ENCODE results near the gene RPS27L.
"Not testable (repeated sequence)": the region's sequence is repeated elsewhere in the genome, so short reads cannot be mapped to it uniquely, and the experiment has no call there.

RPS27L gene

GRCh38 chr15:63145426-63145825 lies 11.9 kb downstream of the RPS27L start:
- FAIRE-seq = no peak
- no peak for DNase-seq (ENCODE audit: insufficient read length, low spot score)

- no peak for DNase-seq (ENCODE audit: insufficient read length, low spot score)
- no peak for FAIRE-seq
Observed at GRCh38 chr15:63140936-63141335, 16.3 kb downstream of the RPS27L start.

GRCh38 chr15:63136742-63137141 lies 20.5 kb downstream of the RPS27L start:
- FAIRE-seq (no peak), DNase-seq (ENCODE audit: insufficient read length, low spot score) (no peak)

- DNase-seq (ENCODE audit: insufficient read length, low spot score) (no peak), FAIRE-seq (no peak)
Observed at GRCh38 chr15:63135804-63136203, 21.5 kb downstream of the RPS27L start.

- FAIRE-seq (no peak), DNase-seq (ENCODE audit: insufficient read length, low spot score) (no peak)
Observed at GRCh38 chr15:63135281-63135680, 22.0 kb downstream of the RPS27L start.

GRCh38 chr15:63134245-63134985 lies 22.9 kb downstream of the RPS27L start:
- FAIRE-seq (no peak), DNase-seq (ENCODE audit: insufficient read length, low spot score) (no peak)

- FAIRE-seq (no peak), DNase-seq (ENCODE audit: insufficient read length, low spot score) (no peak)
Observed at GRCh38 chr15:63133786-63134185, 23.5 kb downstream of the RPS27L start.

GRCh38 chr15:63126726-63127125 lies 30.6 kb downstream of the RPS27L start:
- FAIRE-seq (no peak), DNase-seq (ENCODE audit: insufficient read length, low spot score) (no peak)

- FAIRE-seq (no peak), DNase-seq (ENCODE audit: insufficient read length, low spot score) (no peak)
Observed at GRCh38 chr15:63124506-63124905, 32.8 kb downstream of the RPS27L start.

- peak; percentile 77 for DNase-seq (ENCODE audit: insufficient read length, low spot score)
- peak; percentile 87 for FAIRE-seq
Observed at GRCh38 chr15:63122002-63122875, 35.0 kb downstream of the RPS27L start.

GRCh38 chr15:63121382-63122001 lies 35.8 kb downstream of the RPS27L start, which contains the start of gene LACTB:
TSS of gene LACTB (plus strand) at chr15:63121861. CDS start at chr15:63121872, 11 bp downstream.
- FAIRE-seq (peak; percentile 70), DNase-seq (ENCODE audit: insufficient read length, low spot score) (peak; percentile 64)

- FAIRE-seq = no peak
Observed at GRCh38 chr15:63118854-63119253, 38.4 kb downstream of the RPS27L start.

GRCh38 chr15:63114465-63114864 lies 42.8 kb downstream of the RPS27L start:
- DNase-seq (ENCODE audit: insufficient read length, low spot score) (no peak), FAIRE-seq (no peak)

More at GRCh38 chr15:63118854-63119253, 38.4 kb downstream of the RPS27L start:
- DNase-seq (ENCODE audit: insufficient read length, low spot score) = no peak

- DNase-seq (ENCODE audit: insufficient read length, low spot score) (no peak), FAIRE-seq (no peak)
Observed at GRCh38 chr15:63112871-63113270, 44.4 kb downstream of the RPS27L start.

GRCh38 chr15:63111481-63111880 lies 45.8 kb downstream of the RPS27L start:
- FAIRE-seq = no peak
- DNase-seq (ENCODE audit: insufficient read length, low spot score) = no peak

- FAIRE-seq (no peak), DNase-seq (ENCODE audit: insufficient read length, low spot score) (no peak)
Observed at GRCh38 chr15:63110428-63111026, 46.8 kb downstream of the RPS27L start.

GRCh38 chr15:63109920-63110319 lies 47.4 kb downstream of the RPS27L start:
- FAIRE-seq (no peak), DNase-seq (ENCODE audit: insufficient read length, low spot score) (no peak)

- FAIRE-seq = no peak
- no peak for DNase-seq (ENCODE audit: insufficient read length, low spot score)
Observed at GRCh38 chr15:63109498-63109897, 47.8 kb downstream of the RPS27L start.

- DNase-seq (ENCODE audit: insufficient read length, low spot score) = no peak
- no peak for FAIRE-seq
Observed at GRCh38 chr15:63107895-63108546, 49.3 kb downstream of the RPS27L start.

- FAIRE-seq = not testable (repeated sequence)
Observed at GRCh38 chr15:63105354-63105753, 51.9 kb downstream of the RPS27L start.

More at GRCh38 chr15:63105354-63105753, 51.9 kb downstream of the RPS27L start:
- not testable (repeated sequence) for DNase-seq (ENCODE audit: insufficient read length, low spot score)
